ENCODE measurements around the gene CBLB. TPM values are rescaled to one million over a fixed set of nuclear protein-coding genes. Genes with fewer than 3 reads are reported as not detected.

CBLB gene
- total RNA-seq, 2 donors from 2014 or later, result 20.2 to 34.5 TPM

DNA sequence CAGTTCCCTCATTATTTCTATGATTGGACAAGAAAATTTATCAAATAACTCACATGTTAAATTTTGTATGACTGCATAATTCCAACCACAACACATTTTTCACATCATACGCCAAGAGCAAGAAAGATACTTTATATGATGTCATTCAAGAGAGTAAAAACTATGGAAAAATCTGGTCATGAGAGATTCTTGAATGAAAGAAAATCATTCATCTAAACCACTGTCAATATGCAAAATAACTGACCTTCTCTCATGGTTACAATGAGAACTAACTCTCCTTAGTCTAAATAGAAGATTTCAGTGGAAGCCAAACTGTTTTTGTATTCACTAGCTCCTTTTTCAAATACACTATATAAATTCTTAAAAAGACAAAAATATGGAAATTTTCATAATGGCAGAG, 124.6 kb downstream of the CBLB start:
- H3K4me1 ChIP-seq, result no peaks in the 10 kb centered on the region
- no peak overlapping the region for H3K9ac ChIP-seq (ENCODE audit: low read depth in 2 of 2, low read length in 2 of 2)
- H3K36me3 ChIP-seq, result no peaks in the 10 kb centered on the region
- H3K4me3 ChIP-seq, result no peak overlapping the region
- H3K27me3 ChIP-seq, result no peaks in the 10 kb centered on the region
- H3K27ac ChIP-seq, result no peak overlapping the region
- no peaks in the 10 kb centered on the region for H3K9me3 ChIP-seq
- intact Hi-C loops (cut with DNase I), result loop anchor here (10.0 kb wide), 1 partner anchor 121 kb away; the partner anchor contains the start of gene CBLB
- no peak for DNase-seq
- TF ChIP-seq, protein P1, sequence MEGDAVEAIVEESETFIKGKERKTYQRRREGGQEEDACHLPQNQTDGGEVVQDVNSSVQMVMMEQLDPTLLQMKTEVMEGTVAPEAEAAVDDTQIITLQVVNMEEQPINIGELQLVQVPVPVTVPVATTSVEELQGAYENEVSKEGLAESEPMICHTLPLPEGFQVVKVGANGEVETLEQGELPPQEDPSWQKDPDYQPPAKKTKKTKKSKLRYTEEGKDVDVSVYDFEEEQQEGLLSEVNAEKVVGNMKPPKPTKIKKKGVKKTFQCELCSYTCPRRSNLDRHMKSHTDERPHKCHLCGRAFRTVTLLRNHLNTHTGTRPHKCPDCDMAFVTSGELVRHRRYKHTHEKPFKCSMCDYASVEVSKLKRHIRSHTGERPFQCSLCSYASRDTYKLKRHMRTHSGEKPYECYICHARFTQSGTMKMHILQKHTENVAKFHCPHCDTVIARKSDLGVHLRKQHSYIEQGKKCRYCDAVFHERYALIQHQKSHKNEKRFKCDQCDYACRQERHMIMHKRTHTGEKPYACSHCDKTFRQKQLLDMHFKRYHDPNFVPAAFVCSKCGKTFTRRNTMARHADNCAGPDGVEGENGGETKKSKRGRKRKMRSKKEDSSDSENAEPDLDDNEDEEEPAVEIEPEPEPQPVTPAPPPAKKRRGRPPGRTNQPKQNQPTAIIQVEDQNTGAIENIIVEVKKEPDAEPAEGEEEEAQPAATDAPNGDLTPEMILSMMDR (IDR thresholded peaks at IDR 0.05), result no peak

DNA sequence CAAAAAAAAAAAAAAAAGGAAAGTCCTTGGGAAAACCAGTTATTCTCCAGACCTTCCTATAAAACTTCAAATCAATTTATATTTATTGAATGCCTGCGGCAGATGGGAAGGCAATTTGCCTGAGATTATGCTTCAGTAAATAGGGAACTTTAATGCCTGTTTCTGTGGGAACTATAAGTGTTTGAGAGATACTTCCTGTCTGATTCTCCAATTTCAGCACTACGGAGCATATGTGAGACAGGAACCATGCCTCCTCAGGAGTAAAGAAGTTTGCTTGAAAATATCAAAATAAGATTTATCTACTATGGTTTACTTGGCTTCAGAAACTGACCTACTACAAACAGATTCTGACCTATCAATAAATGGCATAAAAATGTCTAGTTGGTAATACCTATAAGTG, 135.5 kb downstream of the CBLB start:
- intact Hi-C loops (cut with DNase I), result no loop called here

DNA sequence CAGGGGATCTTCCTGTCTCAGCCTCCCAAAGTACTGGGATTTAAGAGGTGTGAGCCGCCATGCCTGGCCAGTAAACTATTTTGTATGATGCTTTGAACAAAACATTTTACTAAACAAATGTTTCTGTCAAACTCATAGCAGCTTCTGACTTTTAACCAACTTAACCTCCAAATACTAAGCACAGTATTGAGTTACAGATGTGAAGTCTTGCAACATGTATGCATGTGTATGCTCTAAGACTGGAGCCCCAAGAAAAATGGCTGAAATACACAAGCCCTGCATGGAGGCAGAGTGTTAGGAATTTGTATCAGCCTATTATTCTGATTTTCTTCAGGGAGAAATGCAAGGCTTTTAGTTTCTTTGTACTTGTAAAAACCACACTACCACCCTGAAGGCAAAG, 137.1 kb downstream of the CBLB start:
- Histone ChIP-seq H3K4me1 (no peaks in the 10 kb centered on the region), H3K9me3 (no peaks in the 10 kb centered on the region), H3K27ac (no peak overlapping the region), H3K4me3 (no peak overlapping the region), H3K36me3 (no peaks in the 10 kb centered on the region), H3K27me3 (no peaks in the 10 kb centered on the region), H3K9ac (ENCODE audit: low read depth in 2 of 2, low read length in 2 of 2) (no peak overlapping the region)
- TF ChIP-seq, protein P1 (IDR thresholded peaks at IDR 0.05), result no peak
- no peak for DNase-seq
- intact Hi-C loops (cut with DNase I), result no loop called here

More for the DNA sequence above, 135.5 kb downstream of the CBLB start:
- Histone ChIP-seq H3K9me3 (no peaks in the 10 kb centered on the region), H3K4me1 (no peaks in the 10 kb centered on the region), H3K27ac (no peak overlapping the region), H3K27me3 (no peaks in the 10 kb centered on the region), H3K4me3 (no peak overlapping the region), H3K9ac (ENCODE audit: low read depth in 2 of 2, low read length in 2 of 2) (no peak overlapping the region), H3K36me3 (no peaks in the 10 kb centered on the region)
- TF ChIP-seq, protein P1 (IDR thresholded peaks at IDR 0.05), result no peak
- DNase-seq, result no peak

DNA sequence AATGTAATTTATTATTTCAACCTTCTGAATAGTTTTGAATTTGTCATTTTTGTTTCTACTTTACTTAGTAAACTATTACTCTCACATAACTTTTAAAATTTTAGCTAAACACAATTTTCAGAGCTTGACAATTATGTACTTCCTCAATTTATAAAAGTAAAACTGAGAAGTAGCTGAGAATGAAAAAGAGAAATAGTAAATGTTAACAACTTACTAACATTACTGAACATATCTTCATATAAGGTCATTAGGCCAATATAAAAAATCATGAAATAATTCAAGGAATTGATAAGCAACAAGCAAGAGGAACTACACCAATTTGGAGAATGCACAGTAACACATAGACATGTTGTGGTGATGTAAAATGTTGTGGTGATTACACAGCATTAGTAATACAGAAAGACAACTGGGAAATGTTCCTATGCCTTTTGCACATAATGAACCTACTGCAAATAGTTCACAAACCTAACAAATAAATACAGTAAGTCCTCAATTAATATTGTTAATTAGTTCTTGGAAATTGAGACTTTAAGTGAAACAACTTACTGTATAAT, 137.9 kb downstream of the CBLB start:
- intact Hi-C loops (cut with DNase I), result no loop called here
- H3K36me3 ChIP-seq, result no peaks in the 10 kb centered on the region
- no peaks in the 10 kb centered on the region for H3K4me1 ChIP-seq
- TF ChIP-seq, protein P1 (IDR thresholded peaks at IDR 0.05), result no peak
- H3K9me3 ChIP-seq, result no peaks in the 10 kb centered on the region
- no peak overlapping the region for H3K27ac ChIP-seq
- no peak overlapping the region for H3K9ac ChIP-seq (ENCODE audit: low read depth in 2 of 2, low read length in 2 of 2)
- no peak for DNase-seq
- H3K27me3 ChIP-seq, result no peaks in the 10 kb centered on the region
- no peak overlapping the region for H3K4me3 ChIP-seq

DNA sequence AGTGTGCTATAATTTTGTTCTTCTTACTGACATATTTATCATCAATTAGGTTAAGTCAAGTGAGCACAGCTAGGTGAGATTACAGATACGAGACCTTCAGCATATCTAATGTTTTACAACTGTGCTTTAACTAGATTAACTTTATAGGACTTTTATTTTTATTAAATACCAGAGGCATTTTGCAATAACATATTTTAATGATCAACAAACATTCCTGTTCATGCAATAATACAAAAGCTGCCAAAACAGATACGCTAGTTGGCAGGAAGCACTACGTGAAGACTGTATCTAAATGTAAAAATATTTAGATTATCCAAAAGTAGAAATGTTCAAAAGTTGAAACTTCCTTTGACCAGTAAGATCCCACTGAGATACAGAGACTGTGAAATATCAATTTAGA, 139.1 kb downstream of the CBLB start:
- TF ChIP-seq, protein P1 (IDR thresholded peaks at IDR 0.05), result no peak

More for the DNA sequence above, 139.1 kb downstream of the CBLB start:
- H3K4me1 ChIP-seq, result no peaks in the 10 kb centered on the region
- H3K9me3 ChIP-seq, result no peaks in the 10 kb centered on the region
- intact Hi-C loops (cut with DNase I), result no loop called here
- H3K36me3 ChIP-seq, result no peaks in the 10 kb centered on the region
- no peaks in the 10 kb centered on the region for H3K27me3 ChIP-seq
- no peak for DNase-seq
- H3K9ac ChIP-seq (ENCODE audit: low read depth in 2 of 2, low read length in 2 of 2), result no peak overlapping the region
- no peak overlapping the region for H3K4me3 ChIP-seq
- no peak overlapping the region for H3K27ac ChIP-seq

Measured in colonic mucosa (tissue), 4 donors.